HepG2 (cell line): Measurements from ENCODE around the gene ADARB1. TPM values are rescaled to one million over a fixed set of nuclear protein-coding genes. Genes with fewer than 3 reads are reported as not detected.

ENCODE experiments used
- ATAC-seq: fragments of 200-7000 bp; cut with Tn5 transposase; 3 replicates; pipeline ENCODE4 v1.9.1; 2020; ENCODE audit warnings: mild to moderate bottlenecking, moderate library complexity
- BruUV-seq: library from RNA; stranded (reverse); fragments of 400-500 nt; replicated peaks from 2 replicates; lab custom pipeline; 2021; lab: Mats Ljungman, UMichigan
- CTCF ChIA-PET: fragments of 300-600 bp; formaldehyde crosslinking; extraction: SDS; loops from one replicate; lab custom pipeline; 2021; ENCODE audit warnings: low total read pairs, inconsistent platforms, low intra/inter-chr PET ratio; lab: Yijun Ruan, JAX
- POLR2A ChIA-PET: fragments of 350-600 bp; sonication (Branson Sonifier 250); formaldehyde crosslinking; loops from one replicate; lab custom pipeline; 2020; ENCODE audit warnings: antibody characterized with exemption, inconsistent platforms; lab: Yijun Ruan, JAX
- DNase-seq: peaks from one replicate; pipeline ENCODE4 v3.0.0-alpha.2; 2015; ENCODE audit warnings: low spot score
- FAIRE-seq: peaks from 3 replicates; lab custom pipeline; 2011; peaks lifted over from hg19 to GRCh38; lab: Jason Lieb, UNC
- H2AFZ ChIP-seq: one replicate; pipeline ENCODE4 v1.6.1; 2011; ENCODE audit warnings: low read length, inconsistent platforms
- H3K27ac ChIP-seq: fragments of 300-600 bp; 3 replicates; pipeline ENCODE4 v1.8.0; 2011; ENCODE audit warnings: mixed run types, mild to moderate bottlenecking, mixed read lengths, low read length, inconsistent platforms; ENCODE audit not compliant: insufficient read depth; ENCODE audit errors: extremely low read length
- H3K27me3 ChIP-seq, 2 experiments: fragments of 200-600 bp in 1 of 2; 2 replicates in 1 of 2; 3 replicates in 1 of 2; pipeline versions ENCODE4 v1.6.0 to v1.8.0; 2011; ENCODE audit warnings: low read length in 2 of 2, mild to moderate bottlenecking in 2 of 2, moderate library complexity in 2 of 2, inconsistent platforms in 1 of 2; ENCODE audit not compliant: insufficient read depth in 2 of 2, control insufficient read depth in 1 of 2
- H3K36me3 ChIP-seq, 2 experiments: fragments of 200-600 bp in 1 of 2; replicated peaks in 1 of 2; 2 replicates in 1 of 2; 3 replicates in 1 of 2; pipeline versions ENCODE4 v1.5.1 to v1.8.0; 2011; ENCODE audit warnings: low read length in 2 of 2, inconsistent platforms in 1 of 2; ENCODE audit not compliant: insufficient read depth in 2 of 2, control insufficient read depth in 1 of 2
- H3K4me1 ChIP-seq: 2 replicates; pipeline ENCODE4 v1.5.1; 2012; ENCODE audit warnings: low read length, inconsistent platforms; ENCODE audit not compliant: insufficient read depth
- H3K4me2 ChIP-seq: 2 replicates; pipeline ENCODE4 v1.6.0; 2011; ENCODE audit warnings: low read depth, low read length, inconsistent platforms
- H3K4me3 ChIP-seq, 3 experiments: fragments of 200-600 bp in 1 of 3; sonication (generic), shearing (Covaris generic) in 1 of 3; replicated peaks in 1 of 3; 2 replicates each; pipeline ENCODE4 v1.5.1; 2011 to 2016; ENCODE audit warnings: low read length in 3 of 3, inconsistent platforms in 2 of 3, low read depth in 2 of 3, mild to moderate bottlenecking in 2 of 3, control low read depth in 1 of 3, mixed read lengths in 1 of 3; ENCODE audit not compliant: insufficient read depth in 1 of 3
- H3K79me2 ChIP-seq: one replicate; pipeline ENCODE4 v1.6.1; 2011; ENCODE audit warnings: low read length, inconsistent platforms; ENCODE audit not compliant: insufficient read depth
- H3K9ac ChIP-seq: 2 replicates; pipeline ENCODE4 v1.6.0; 2011; ENCODE audit warnings: mild to moderate bottlenecking, low read depth, low read length, inconsistent platforms; ENCODE audit not compliant: insufficient read depth
- H3K9me3 ChIP-seq: 2 replicates; pipeline ENCODE4 v1.5.1; 2012; ENCODE audit warnings: mild to moderate bottlenecking, low read length
- H4K20me1 ChIP-seq: 2 replicates; pipeline ENCODE4 v1.6.0; 2011; ENCODE audit warnings: inconsistent platforms, mild to moderate bottlenecking, low read length, moderate library complexity; ENCODE audit not compliant: insufficient read depth
- AGO2 ChIP-seq: fragments of 200-400 bp; formaldehyde crosslinking; optimal IDR thresholded peaks from 2 replicates; pipeline ENCODE3; 2017; ENCODE audit warnings: mild to moderate bottlenecking, low read depth, low read length, moderate library complexity
- ATF1 ChIP-seq: IDR thresholded peaks from 2 replicates; pipeline ENCODE4 v1.6.1; 2016; ENCODE audit warnings: mild to moderate bottlenecking, control low read depth
- BCL6 ChIP-seq: IDR thresholded peaks from 2 replicates; pipeline ENCODE4 v1.6.1; 2016; ENCODE audit warnings: missing genetic modification reagents, missing compliant biosample characterization
- CHD2 ChIP-seq: IDR thresholded peaks from 2 replicates; pipeline ENCODE4 v1.6.1; 2011; ENCODE audit warnings: low read depth, low read length, improper control_type of control experiment
- HDAC1 ChIP-seq: sonication (generic); formaldehyde crosslinking; IDR thresholded peaks from 2 replicates; pipeline ENCODE4 v1.5.1; 2020; ENCODE audit warnings: mild to moderate bottlenecking, missing genetic modification reagents
- HMG20A ChIP-seq: IDR thresholded peaks from 2 replicates; pipeline ENCODE4 v1.6.1; 2016; ENCODE audit warnings: borderline replicate concordance
- JARID2 ChIP-seq: sonication (generic); formaldehyde crosslinking; IDR thresholded peaks from 2 replicates; pipeline ENCODE4 v1.8.1; 2023; ENCODE audit warnings: missing genetic modification reagents, inconsistent platforms; ENCODE audit not compliant: insufficient replicate concordance
- NFE2 ChIP-seq: sonication (generic); formaldehyde crosslinking; IDR thresholded peaks from 2 replicates; pipeline ENCODE4 v1.4.0; 2020; ENCODE audit warnings: missing genetic modification reagents
- NFE2L1 ChIP-seq: sonication (generic); formaldehyde crosslinking; IDR thresholded peaks from 2 replicates; pipeline ENCODE4 v1.4.0; 2020; ENCODE audit warnings: missing genetic modification reagents, mild to moderate bottlenecking, borderline replicate concordance
- TCF7 ChIP-seq: sonication (generic); IDR thresholded peaks from 2 replicates; pipeline ENCODE4 v1.6.1; 2016; ENCODE audit warnings: antibody characterized with exemption, low read depth
- ZNF558 ChIP-seq: sonication (generic); formaldehyde crosslinking; IDR thresholded peaks from 2 replicates; pipeline ENCODE4 v1.9.0; 2022; ENCODE audit warnings: mild to moderate bottlenecking, missing genetic modification reagents, borderline replicate concordance
- ZSCAN22 ChIP-seq: sonication (generic); formaldehyde crosslinking; IDR thresholded peaks from 2 replicates; pipeline ENCODE4 v1.4.0; 2020; ENCODE audit warnings: mild to moderate bottlenecking, missing genetic modification reagents
- WGBS: methylation state at CpG from one replicate; pipeline ENCODE4 v1.1.6; 2017; ENCODE audit warnings: low lambda C conversion rate; 5-methylcytosine and 5-hydroxymethylcytosine counted together
- in situ Hi-C: cut with HindIII; loops from 2 replicates; pipeline ENCODE4 v1.10.0; 2017; ENCODE audit warnings: low pct_unique_long_range_greater_than_20kb; ENCODE audit not compliant: extremely low pct_ligation_motif_present
- intact Hi-C: fragments of 100-400 bp; cut with micrococcal nuclease; formaldehyde crosslinking; loops from one replicate; pipeline ENCODE4 v1.10.0; 2022; ENCODE audit not compliant: unreplicated experiment
- polyA plus RNA-seq, 8 experiments: library from polyadenylated mRNA; depleted of rRNA in 3 of 8; stranded (reverse) in 7 of 8; unstranded in 1 of 8; fragments of >200 nt; fragmentation: Illumina TruSeq in 4 of 8; extraction: Trizol in 4 of 8; gene quantifications; 2 replicates each; pipeline versions ENCODE4 v1.2.1 to v1.2.3, GENCODE V29; 2011 to 2016; ENCODE audit warnings: low read depth in 4 of 8, missing spikeins in 1 of 8, mixed read lengths in 1 of 8; ENCODE audit not compliant: insufficient read depth in 1 of 8
- total RNA-seq, 5 experiments: library from RNA; depleted of rRNA; stranded (reverse); fragments of >200 nt; fragmentation: Illumina TruSeq; extraction: Trizol; gene quantifications; 2 replicates each; pipeline ENCODE4 v1.2.3, GENCODE V29; 2016; ENCODE audit warnings: low read depth in 1 of 5
- TF ChIP-seq, protein P1 (sequence below): sonication (generic); formaldehyde crosslinking; IDR thresholded peaks from 2 replicates; pipeline ENCODE4 v1.4.0; 2020; ENCODE audit warnings: mild to moderate bottlenecking, low read depth, missing genetic modification reagents
- TF ChIP-seq, protein P2 (sequence below): sonication (generic); formaldehyde crosslinking; conservative IDR thresholded peaks from 2 replicates; pipeline ENCODE4 v1.5.0; 2020; ENCODE audit warnings: missing genetic modification reagents
- TF ChIP-seq, protein P3 (sequence below): sonication (generic); formaldehyde crosslinking; IDR thresholded peaks from 2 replicates; pipeline ENCODE4 v1.8.0; 2022; ENCODE audit warnings: mild to moderate bottlenecking, missing genetic modification reagents, borderline replicate concordance
- TF ChIP-seq, protein P4 (sequence below): sonication (generic); formaldehyde crosslinking; IDR thresholded peaks from 2 replicates; pipeline ENCODE4 v1.8.0; 2022; ENCODE audit warnings: missing genetic modification reagents, mild to moderate bottlenecking, moderate library complexity, borderline replicate concordance
- TF ChIP-seq, protein P5 (sequence below): fragments of 450-650 bp; IDR thresholded peaks from 2 replicates; pipeline ENCODE4 v1.6.1; 2017

ADARB1 gene
- total and polyA plus RNA-seq, 2 of the 13 experiments (the other 11 are each of a cell fraction or from before 2014, with no cell fraction given): 6.6 to 10.0 TPM

DNA sequence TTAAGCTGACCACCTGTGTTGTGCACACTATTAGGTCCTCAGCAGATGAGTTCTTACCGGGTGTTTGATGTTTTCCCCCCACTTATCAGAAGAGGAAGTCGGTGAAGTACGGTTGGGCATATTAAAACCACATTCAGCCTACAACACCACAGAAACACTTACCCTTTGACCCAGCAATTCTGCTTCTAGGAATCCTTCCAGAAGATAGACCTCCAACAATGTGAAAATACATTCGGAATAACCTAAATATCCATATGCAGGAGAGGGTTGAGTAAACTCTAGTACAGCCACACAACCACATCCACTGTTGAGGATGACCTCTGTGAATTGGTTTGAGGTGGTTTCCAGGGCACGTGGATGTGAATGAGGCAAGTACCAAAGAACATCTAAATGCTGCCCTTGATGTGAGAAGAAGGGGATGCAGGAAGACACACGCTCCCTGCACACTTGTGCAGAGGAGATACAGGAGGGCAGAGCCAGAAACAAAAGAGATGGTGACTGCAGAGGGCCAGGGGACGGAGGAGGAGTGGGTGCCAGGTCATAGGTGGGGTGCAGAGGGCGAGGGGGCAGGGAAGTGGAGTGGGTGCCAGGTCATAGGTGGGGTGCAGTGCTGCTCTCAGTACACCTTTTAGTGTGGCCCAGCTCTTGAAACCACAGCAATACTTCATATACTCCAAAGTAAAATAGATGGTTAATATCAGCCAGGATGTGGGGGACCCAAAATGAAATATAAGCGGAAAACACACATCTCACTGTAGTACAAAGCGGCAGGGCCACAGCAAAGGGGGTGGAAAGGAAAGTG lies 12.8 kb downstream of the ADARB1 start:
- Histone ChIP-seq H3K4me3 (no peak overlapping the region), H3K9me3 (no peaks in the 10 kb centered on the region), H4K20me1 (no peaks in the 10 kb centered on the region; the same call in 1 of the 2 replicates), H3K36me3 (peaks cover 0 to 6% of the 10 kb centered on the region in 2 experiments; a peak in 1 of 5 replicates), H3K4me1 (0 out of 2 replicates have a peak, but pooled peaks cover 7% of the 10 kb centered on the region), H3K27me3 (no peaks in the 10 kb centered on the region; a peak in 1 of 5 replicates), H3K4me2 (no peak overlapping the region), H3K79me2 (peaks cover 2% of the 10 kb centered on the region), H2AFZ (no peak overlapping the region), H3K27ac (no peak overlapping the region), H3K9ac (no peak overlapping the region)
- ATAC-seq: no peak
- ChIA-PET POLR2A (no interaction called here), CTCF (no interaction called here)
- no peak for DNase-seq
- 99% methylated on average over 10 of the region's 10 CpGs for WGBS
- no TSS peak for BruUV-seq
- in situ Hi-C loops (no loop called here), intact Hi-C loops (no loop called here)
- no peak for FAIRE-seq
- no peak for TF ChIP-seq HMG20A (CRISPR knock-in tag)
- TF ChIP-seq, protein P1, sequence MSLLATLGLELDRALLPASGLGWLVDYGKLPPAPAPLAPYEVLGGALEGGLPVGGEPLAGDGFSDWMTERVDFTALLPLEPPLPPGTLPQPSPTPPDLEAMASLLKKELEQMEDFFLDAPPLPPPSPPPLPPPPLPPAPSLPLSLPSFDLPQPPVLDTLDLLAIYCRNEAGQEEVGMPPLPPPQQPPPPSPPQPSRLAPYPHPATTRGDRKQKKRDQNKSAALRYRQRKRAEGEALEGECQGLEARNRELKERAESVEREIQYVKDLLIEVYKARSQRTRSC (CRISPR knock-in tag): no peak
- TF ChIP-seq NFE2 (CRISPR knock-in tag): no peak
- no peak for TF ChIP-seq TCF7
- no peak for TF ChIP-seq BCL6 (CRISPR knock-in tag)
- no peak for TF ChIP-seq HDAC1 (CRISPR knock-in tag)
- no peak for TF ChIP-seq NFE2L1
- TF ChIP-seq, protein P2, sequence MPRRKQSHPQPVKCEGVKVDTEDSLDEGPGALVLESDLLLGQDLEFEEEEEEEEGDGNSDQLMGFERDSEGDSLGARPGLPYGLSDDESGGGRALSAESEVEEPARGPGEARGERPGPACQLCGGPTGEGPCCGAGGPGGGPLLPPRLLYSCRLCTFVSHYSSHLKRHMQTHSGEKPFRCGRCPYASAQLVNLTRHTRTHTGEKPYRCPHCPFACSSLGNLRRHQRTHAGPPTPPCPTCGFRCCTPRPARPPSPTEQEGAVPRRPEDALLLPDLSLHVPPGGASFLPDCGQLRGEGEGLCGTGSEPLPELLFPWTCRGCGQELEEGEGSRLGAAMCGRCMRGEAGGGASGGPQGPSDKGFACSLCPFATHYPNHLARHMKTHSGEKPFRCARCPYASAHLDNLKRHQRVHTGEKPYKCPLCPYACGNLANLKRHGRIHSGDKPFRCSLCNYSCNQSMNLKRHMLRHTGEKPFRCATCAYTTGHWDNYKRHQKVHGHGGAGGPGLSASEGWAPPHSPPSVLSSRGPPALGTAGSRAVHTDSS (CRISPR knock-in tag): no peak
- TF ChIP-seq, protein P3, sequence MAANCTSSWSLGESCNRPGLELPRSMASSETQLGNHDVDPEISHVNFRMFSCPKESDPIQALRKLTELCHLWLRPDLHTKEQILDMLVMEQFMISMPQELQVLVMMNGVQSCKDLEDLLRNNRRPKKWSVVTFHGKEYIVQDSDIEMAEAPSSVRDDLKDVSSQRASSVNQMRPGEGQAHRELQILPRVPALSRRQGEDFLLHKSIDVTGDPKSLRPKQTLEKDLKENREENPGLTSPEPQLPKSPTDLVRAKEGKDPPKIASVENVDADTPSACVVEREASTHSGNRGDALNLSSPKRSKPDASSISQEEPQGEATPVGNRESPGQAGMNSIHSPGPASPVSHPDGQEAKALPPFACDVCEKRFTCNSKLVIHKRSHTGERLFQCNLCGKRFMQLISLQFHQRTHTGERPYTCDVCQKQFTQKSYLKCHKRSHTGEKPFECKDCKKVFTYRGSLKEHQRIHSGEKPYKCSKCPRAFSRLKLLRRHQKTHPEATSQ (CRISPR knock-in tag): no peak
- TF ChIP-seq, protein P4, sequence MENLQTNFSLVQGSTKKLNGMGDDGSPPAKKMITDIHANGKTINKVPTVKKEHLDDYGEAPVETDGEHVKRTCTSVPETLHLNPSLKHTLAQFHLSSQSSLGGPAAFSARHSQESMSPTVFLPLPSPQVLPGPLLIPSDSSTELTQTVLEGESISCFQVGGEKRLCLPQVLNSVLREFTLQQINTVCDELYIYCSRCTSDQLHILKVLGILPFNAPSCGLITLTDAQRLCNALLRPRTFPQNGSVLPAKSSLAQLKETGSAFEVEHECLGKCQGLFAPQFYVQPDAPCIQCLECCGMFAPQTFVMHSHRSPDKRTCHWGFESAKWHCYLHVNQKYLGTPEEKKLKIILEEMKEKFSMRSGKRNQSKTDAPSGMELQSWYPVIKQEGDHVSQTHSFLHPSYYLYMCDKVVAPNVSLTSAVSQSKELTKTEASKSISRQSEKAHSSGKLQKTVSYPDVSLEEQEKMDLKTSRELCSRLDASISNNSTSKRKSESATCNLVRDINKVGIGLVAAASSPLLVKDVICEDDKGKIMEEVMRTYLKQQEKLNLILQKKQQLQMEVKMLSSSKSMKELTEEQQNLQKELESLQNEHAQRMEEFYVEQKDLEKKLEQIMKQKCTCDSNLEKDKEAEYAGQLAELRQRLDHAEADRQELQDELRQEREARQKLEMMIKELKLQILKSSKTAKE: no peak
- TF ChIP-seq, protein P5, sequence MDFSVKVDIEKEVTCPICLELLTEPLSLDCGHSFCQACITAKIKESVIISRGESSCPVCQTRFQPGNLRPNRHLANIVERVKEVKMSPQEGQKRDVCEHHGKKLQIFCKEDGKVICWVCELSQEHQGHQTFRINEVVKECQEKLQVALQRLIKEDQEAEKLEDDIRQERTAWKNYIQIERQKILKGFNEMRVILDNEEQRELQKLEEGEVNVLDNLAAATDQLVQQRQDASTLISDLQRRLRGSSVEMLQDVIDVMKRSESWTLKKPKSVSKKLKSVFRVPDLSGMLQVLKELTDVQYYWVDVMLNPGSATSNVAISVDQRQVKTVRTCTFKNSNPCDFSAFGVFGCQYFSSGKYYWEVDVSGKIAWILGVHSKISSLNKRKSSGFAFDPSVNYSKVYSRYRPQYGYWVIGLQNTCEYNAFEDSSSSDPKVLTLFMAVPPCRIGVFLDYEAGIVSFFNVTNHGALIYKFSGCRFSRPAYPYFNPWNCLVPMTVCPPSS: no peak
- TF ChIP-seq ZSCAN22 (CRISPR knock-in tag): no peak
- no peak for TF ChIP-seq ZNF558 (CRISPR knock-in tag)
- TF ChIP-seq JARID2 (CRISPR knock-in tag): no peak
- no peak for TF ChIP-seq AGO2
- no peak for TF ChIP-seq ATF1 (CRISPR knock-in tag)
- TF ChIP-seq CHD2: no peak
